H1 (cell line): ENCODE data around the gene KIF13A. TPM values are rescaled to one million over a fixed set of nuclear protein-coding genes. Genes with fewer than 3 reads are reported as not detected.

ENCODE experiments used
- CTCF ChIA-PET: fragments of 300-600 bp; sonication (Branson Sonifier 250); formaldehyde crosslinking; loops from one replicate; lab custom pipeline; 2021; ENCODE audit not compliant: partially characterized antibody; lab: Charles Lee
- POLR2A ChIA-PET: fragments of 300-600 bp; sonication (Branson Sonifier 250); formaldehyde crosslinking; loops from one replicate; lab custom pipeline; 2021; ENCODE audit warnings: inconsistent platforms; ENCODE audit not compliant: partially characterized antibody; lab: Charles Lee
- DNase-seq, 2 experiments: peaks; one replicate each; pipeline versions ENCODE4 v3.0.0 to v3.0.0-alpha.2; 2010 to 2022; ENCODE audit warnings: low spot score in 2 of 2, low read depth in 1 of 2, mixed read lengths in 1 of 2
- FAIRE-seq: peaks from 2 replicates; lab custom pipeline; 2011; peaks lifted over from hg19 to GRCh38; lab: Jason Lieb, UNC
- H2AFZ ChIP-seq: 2 replicates; pipeline ENCODE4 v1.8.1; 2012; ENCODE audit warnings: low read length, inconsistent platforms
- H2AK5ac ChIP-seq: 2 replicates; pipeline ENCODE4 v1.6.1; 2013; ENCODE audit warnings: low read depth, low read length
- H2BK120ac ChIP-seq: replicated peaks from 2 replicates; pipeline ENCODE3; 2013; ENCODE audit warnings: low read depth, low read length, inconsistent platforms
- H2BK12ac ChIP-seq: 2 replicates; pipeline ENCODE4 v1.6.1; 2013; ENCODE audit warnings: low read depth, low read length
- H2BK15ac ChIP-seq: 2 replicates; pipeline ENCODE4 v1.6.1; 2013; ENCODE audit warnings: low read length
- H2BK20ac ChIP-seq: 2 replicates; pipeline ENCODE4 v1.6.1; 2013; ENCODE audit warnings: low read length
- H2BK5ac ChIP-seq: 2 replicates; pipeline ENCODE4 v1.6.1; 2013; ENCODE audit warnings: low read depth, low read length
- H3K14ac ChIP-seq: 2 replicates; pipeline ENCODE4 v1.6.1; 2013; ENCODE audit warnings: inconsistent platforms; ENCODE audit not compliant: insufficient read length
- H3K18ac ChIP-seq: 2 replicates; pipeline ENCODE4 v1.6.1; 2013; ENCODE audit warnings: low read length; ENCODE audit errors: extremely low read depth
- H3K23ac ChIP-seq: 2 replicates; pipeline ENCODE4 v1.6.1; 2013; ENCODE audit warnings: inconsistent platforms; ENCODE audit not compliant: insufficient read length
- H3K23me2 ChIP-seq: 2 replicates; pipeline ENCODE4 v1.6.1; 2013; ENCODE audit warnings: low read depth, low read length
- H3K27ac ChIP-seq: 2 replicates; pipeline ENCODE4 v1.6.1; 2011; ENCODE audit warnings: low read depth, low read length, inconsistent platforms
- H3K27me3 ChIP-seq, 4 experiments: replicated peaks in 1 of 4; 1 replicate in 1 of 4; 2 replicates in 3 of 4; pipeline versions ENCODE4 v1.6.1 to v1.8.1; 2011 to 2013; ENCODE audit warnings: low read length in 3 of 4, mild to moderate bottlenecking in 3 of 4, inconsistent platforms in 2 of 4, mixed read lengths in 2 of 4, moderate library complexity in 1 of 4; ENCODE audit not compliant: control insufficient read depth in 3 of 4, insufficient read depth in 3 of 4; ENCODE audit errors: extremely low read depth in 1 of 4
- H3K36me3 ChIP-seq, 4 experiments: 2 replicates each; pipeline versions ENCODE4 v1.6.1 to v1.8.1; 2011 to 2013; ENCODE audit warnings: mild to moderate bottlenecking in 4 of 4, low read length in 3 of 4, moderate library complexity in 2 of 4, control low read depth in 1 of 4, inconsistent platforms in 1 of 4; ENCODE audit not compliant: insufficient read depth in 4 of 4, control insufficient read depth in 2 of 4
- H3K4ac ChIP-seq: replicated peaks from 2 replicates; pipeline ENCODE3; 2013; ENCODE audit warnings: low read length, low read depth, mixed read lengths, inconsistent platforms; ENCODE audit not compliant: insufficient read length
- H3K4me1 ChIP-seq, 4 experiments: replicated peaks in 1 of 4; 1 replicate in 1 of 4; 2 replicates in 3 of 4; pipeline versions ENCODE4 v1.6.1 to v1.8.1; 2011 to 2013; ENCODE audit warnings: low read length in 3 of 4, inconsistent platforms in 2 of 4, mixed read lengths in 1 of 4; ENCODE audit not compliant: insufficient read depth in 4 of 4, control insufficient read depth in 3 of 4
- H3K4me2 ChIP-seq, 2 experiments: 2 replicates each; pipeline versions ENCODE4 v1.6.1 to v1.8.1; 2011 to 2013; ENCODE audit warnings: low read depth in 2 of 2, low read length in 2 of 2, control low read depth in 1 of 2, inconsistent platforms in 1 of 2, mild to moderate bottlenecking in 1 of 2; ENCODE audit not compliant: insufficient read depth in 1 of 2
- H3K4me3 ChIP-seq, 4 experiments: fragments of 200-600, 300-600 bp in 1 of 4; sonication (generic), shearing (Covaris generic), sonication (Bioruptor Twin) in 1 of 4; 2 replicates each; pipeline versions ENCODE4 v1.5.1 to v1.8.1; 2011 to 2016; ENCODE audit warnings: low read length in 4 of 4, low read depth in 3 of 4, control low read depth in 2 of 4, inconsistent platforms in 2 of 4, mild to moderate bottlenecking in 2 of 4, mixed read lengths in 1 of 4, moderate library complexity in 1 of 4; ENCODE audit not compliant: insufficient read depth in 2 of 4; ENCODE audit errors: extremely low read depth in 1 of 4
- H3K56ac ChIP-seq: replicated peaks from 2 replicates; pipeline ENCODE3; 2013; ENCODE audit warnings: low read depth, mild to moderate bottlenecking, mixed read lengths, low read length, inconsistent platforms; ENCODE audit not compliant: insufficient read length
- H3K79me1 ChIP-seq: 2 replicates; pipeline ENCODE4 v1.6.1; 2013; ENCODE audit warnings: low read depth, low read length, control low read depth
- H3K79me2 ChIP-seq, 2 experiments: 2 replicates each; pipeline versions ENCODE4 v1.6.1 to v1.8.1; 2012 to 2013; ENCODE audit warnings: low read length in 2 of 2, mild to moderate bottlenecking in 2 of 2, inconsistent platforms in 1 of 2; ENCODE audit not compliant: insufficient read depth in 2 of 2, control insufficient read depth in 1 of 2
- H3K9ac ChIP-seq, 4 experiments: replicated peaks in 1 of 4; 1 replicate in 1 of 4; 2 replicates in 3 of 4; pipeline versions ENCODE4 v1.6.1 to v1.8.1; 2011 to 2013; ENCODE audit warnings: low read depth in 3 of 4, low read length in 3 of 4, control low read depth in 2 of 4, mild to moderate bottlenecking in 2 of 4, moderate library complexity in 2 of 4, inconsistent platforms in 1 of 4; ENCODE audit errors: extremely low read depth in 1 of 4
- H3K9me3 ChIP-seq, 2 experiments: 2 replicates each; pipeline versions ENCODE4 v1.6.1 to v1.8.1; 2012 to 2013; ENCODE audit warnings: mild to moderate bottlenecking in 2 of 2, moderate library complexity in 2 of 2, control low read depth in 1 of 2, inconsistent platforms in 1 of 2, low read depth in 1 of 2, low read length in 1 of 2, mixed read lengths in 1 of 2; ENCODE audit not compliant: insufficient read depth in 2 of 2
- H4K20me1 ChIP-seq, 2 experiments: replicated peaks in 1 of 2; 2 replicates each; pipeline versions ENCODE3 to v1.8.1; 2011 to 2013; ENCODE audit warnings: inconsistent platforms in 2 of 2, low read length in 2 of 2, mild to moderate bottlenecking in 1 of 2; ENCODE audit not compliant: insufficient read depth in 2 of 2, control insufficient read depth in 1 of 2
- H4K5ac ChIP-seq: 2 replicates; pipeline ENCODE4 v1.6.1; 2013; ENCODE audit warnings: low read length, low read depth, mixed read lengths, inconsistent platforms; ENCODE audit not compliant: insufficient read length
- H4K8ac ChIP-seq: 2 replicates; pipeline ENCODE4 v1.8.0; 2013; ENCODE audit warnings: mild to moderate bottlenecking, moderate library complexity, low read length, inconsistent platforms; ENCODE audit not compliant: insufficient read depth; ENCODE audit errors: extremely low read depth
- H4K91ac ChIP-seq: replicated peaks from 2 replicates; pipeline ENCODE3; 2013; ENCODE audit warnings: low read length, mixed read lengths, inconsistent platforms; ENCODE audit not compliant: insufficient read length
- GTF2F1 ChIP-seq: IDR thresholded peaks from 2 replicates; pipeline ENCODE4 v1.6.1; 2012; ENCODE audit warnings: low read depth, low read length, improper control_type of control experiment, borderline replicate concordance
- JUN ChIP-seq: IDR thresholded peaks from 2 replicates; pipeline ENCODE4 v1.6.1; 2011; ENCODE audit warnings: low read depth, mild to moderate bottlenecking, improper control_type of control experiment, low read length
- KDM4A ChIP-seq: IDR thresholded peaks from one replicate; pipeline ENCODE4 v1.7.1; 2012; ENCODE audit warnings: low read depth, mild to moderate bottlenecking, moderate library complexity, low read length, inconsistent platforms; ENCODE audit not compliant: severe bottlenecking
- KDM5A ChIP-seq: fragments of 200-600 bp; IDR thresholded peaks from 2 replicates; pipeline ENCODE4 v1.7.1; 2012; ENCODE audit warnings: mild to moderate bottlenecking, low read length, inconsistent platforms, mixed read lengths
- POLR2A ChIP-seq, 2 experiments: IDR thresholded peaks; 1 replicate in 1 of 2; 2 replicates in 1 of 2; pipeline ENCODE4 v1.6.1; 2011; ENCODE audit warnings: low read depth in 2 of 2, low read length in 2 of 2, mild to moderate bottlenecking in 2 of 2; ENCODE audit errors: control extremely low read depth in 1 of 2
- POU5F1 ChIP-seq: IDR thresholded peaks from 2 replicates; pipeline ENCODE4 v1.6.1; 2011; ENCODE audit warnings: low read depth, mild to moderate bottlenecking, low read length, moderate library complexity
- RBBP5 ChIP-seq: IDR thresholded peaks from 2 replicates; pipeline ENCODE4 v1.7.1; 2012; ENCODE audit warnings: low read depth, mild to moderate bottlenecking, inconsistent platforms, low read length, moderate library complexity, borderline replicate concordance
- RFX5 ChIP-seq: IDR thresholded peaks from 2 replicates; pipeline ENCODE4 v1.6.1; 2011; ENCODE audit warnings: low read depth, low read length, improper control_type of control experiment, borderline replicate concordance
- RNF2 ChIP-seq: fragments of 200-900, 300-1000 bp; sonication (generic); IDR thresholded peaks from 2 replicates; pipeline ENCODE4 v1.7.1; 2016; ENCODE audit warnings: borderline replicate concordance, low read depth, mild to moderate bottlenecking, antibody characterized with exemption, low read length; ENCODE audit not compliant: poor library complexity, severe bottlenecking; ENCODE audit errors: missing control alignments
- RXRA ChIP-seq: IDR thresholded peaks from 2 replicates; pipeline ENCODE4 v1.6.1; 2011; ENCODE audit warnings: low read depth, mild to moderate bottlenecking, low read length, moderate library complexity; ENCODE audit not compliant: insufficient read depth
- SIN3A ChIP-seq, 2 experiments: IDR thresholded peaks in 1 of 2; conservative IDR thresholded peaks in 1 of 2; 2 replicates each; pipeline ENCODE4 v1.6.1; 2011 to 2012; ENCODE audit warnings: low read length in 2 of 2, improper control_type of control experiment in 1 of 2, low read depth in 1 of 2, mild to moderate bottlenecking in 1 of 2
- SIRT6 ChIP-seq: IDR thresholded peaks from one replicate; pipeline ENCODE4 v1.7.1; 2012; ENCODE audit warnings: low read length, inconsistent platforms
- SP4 ChIP-seq: IDR thresholded peaks from 2 replicates; pipeline ENCODE4 v1.6.1; 2012; ENCODE audit warnings: low read length, inconsistent platforms
- WGBS, 2 experiments: shearing (Covaris generic) in 1 of 2; methylation state at CpG; one replicate each; pipeline versions ENCODE4 v1.1.6 to v1.1.7; 2013 to 2015; ENCODE audit warnings: low lambda C conversion rate in 2 of 2, mixed read lengths in 2 of 2, inconsistent platforms in 1 of 2, low coverage in 1 of 2, missing lambda C conversion rate in 1 of 2; ENCODE audit not compliant: insufficient replicate concordance in 2 of 2, insufficient coverage in 1 of 2, insufficient read length in 1 of 2; ENCODE audit errors: extremely low coverage in 1 of 2, missing lambda C conversion rate in 1 of 2; 5-methylcytosine and 5-hydroxymethylcytosine counted together
- polyA plus RNA-seq, 7 experiments: library from polyadenylated mRNA; depleted of rRNA in 3 of 7; stranded (reverse) in 5 of 7; unstranded in 2 of 7; fragments of >200 nt in 5 of 7; fragments of 200-250 nt in 2 of 7; gene quantifications; 1 replicate in 5 of 7; 2 replicates in 1 of 7; 4 replicates in 1 of 7; pipeline versions ENCODE4 v1.2.1 to v1.2.3, GENCODE V29; 2011 to 2013; ENCODE audit warnings: missing spikeins in 2 of 7, mixed read lengths in 2 of 7
- total RNA-seq: library from RNA; stranded (reverse); fragmentation: NEBNext Ultra II Directional; extraction: Animal tissue kit (Norgen Biotek cat#: 25700); gene quantifications from 2 replicates; pipeline ENCODE4 v1.2.1, GENCODE V29; 2021
- TF ChIP-seq, protein P1 (sequence below): IDR thresholded peaks from 2 replicates; pipeline ENCODE4 v1.6.1; 2011; ENCODE audit warnings: low read depth, mild to moderate bottlenecking, low read length; ENCODE audit not compliant: insufficient read depth

Gene KIF13A
- total and polyA plus RNA-seq, 2 of the 8 experiments (the other 6 are each of a cell fraction or from before 2014, with no cell fraction given), result 14.7 to 40.8 TPM

DNA sequence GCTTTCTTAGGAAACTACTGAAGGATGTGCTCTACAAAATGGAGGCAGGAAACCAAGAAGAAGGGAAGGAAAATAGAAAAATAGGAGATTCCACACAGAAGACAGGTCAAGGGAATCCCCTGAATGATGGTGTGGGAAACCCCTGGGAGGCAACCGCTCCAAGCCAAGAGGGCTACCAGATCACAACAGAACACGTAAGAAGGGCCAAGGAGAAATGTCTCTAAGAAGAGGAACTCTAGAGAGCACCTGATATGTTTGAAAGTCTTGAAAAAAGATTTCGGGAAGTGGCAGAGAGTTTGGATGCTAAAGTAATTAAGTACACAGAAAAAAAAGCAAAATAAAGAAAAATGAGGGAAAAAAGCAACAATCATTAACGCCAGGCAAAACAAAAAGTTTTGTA lies 7.1 kb downstream of the KIF13A start:
- no peak overlapping the region for H3K18ac ChIP-seq
- no peak overlapping the region for H4K8ac ChIP-seq
- H3K4me1 ChIP-seq, result peaks cover 3 to 8% (median 6%) of the 10 kb centered on the region in 4 experiments; a peak in 6 of 7 replicates
- H2BK5ac ChIP-seq, result no peak overlapping the region
- peaks cover 0 to 7% (median 2%) of the 10 kb centered on the region in 4 experiments; a peak in 3 of 8 replicates for H3K36me3 ChIP-seq
- no peak overlapping the region for H3K56ac ChIP-seq
- no peak overlapping the region for H2BK15ac ChIP-seq
- H3K27me3 ChIP-seq, result no peaks in the 10 kb centered on the region
- H3K9me3 ChIP-seq, result no peaks in the 10 kb centered on the region
- 0 out of 2 replicates have a peak, but pooled peaks cover 3% of the 10 kb centered on the region for H3K79me1 ChIP-seq
- no peak overlapping the region for H2AFZ ChIP-seq
- H3K27ac ChIP-seq, result no peak overlapping the region
- peaks cover 4% of the 10 kb centered on the region in 2 experiments for H4K20me1 ChIP-seq
- POLR2A ChIA-PET, result no interaction called here
- no peak overlapping the region for H3K9ac ChIP-seq
- H3K23me2 ChIP-seq, result no peaks in the 10 kb centered on the region
- H2BK120ac ChIP-seq, result no peak overlapping the region
- no peak overlapping the region for H3K4me3 ChIP-seq
- no peak for FAIRE-seq
- WGBS, 2 experiments, result 84% methylated on average over 4 of the region's 4 CpGs; no CpG with 5 or more reads in 1 of the 2 experiments
- H4K91ac ChIP-seq, result no peak overlapping the region
- DNase-seq, result no peak
- H2BK20ac ChIP-seq, result no peak overlapping the region
- no peak overlapping the region for H3K4me2 ChIP-seq
- H4K5ac ChIP-seq, result no peak overlapping the region
- no peak overlapping the region for H2BK12ac ChIP-seq
- H2AK5ac ChIP-seq, result no peak overlapping the region
- H3K23ac ChIP-seq, result no peak overlapping the region
- H3K14ac ChIP-seq, result no peak overlapping the region
- H3K4ac ChIP-seq, result no peak overlapping the region
- CTCF ChIA-PET, result no interaction called here
- H3K79me2 ChIP-seq, result peaks cover 0 to 81% of the 10 kb centered on the region in 2 experiments; a peak in 3 of 4 replicates
- TF ChIP-seq KDM4A, result no peak
- TF ChIP-seq SP4, result no peak
- TF ChIP-seq POLR2A (IDR thresholded peaks at IDR 0.05; ENCODE audit: control extremely low read depth in 1 of 2, low read depth in 2 of 2, low read length in 2 of 2), result no peak
- TF ChIP-seq RBBP5, result no peak
- TF ChIP-seq, protein P1, sequence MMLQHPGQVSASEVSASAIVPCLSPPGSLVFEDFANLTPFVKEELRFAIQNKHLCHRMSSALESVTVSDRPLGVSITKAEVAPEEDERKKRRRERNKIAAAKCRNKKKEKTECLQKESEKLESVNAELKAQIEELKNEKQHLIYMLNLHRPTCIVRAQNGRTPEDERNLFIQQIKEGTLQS, result no peak
- no peak for TF ChIP-seq JUN
- TF ChIP-seq POU5F1, result no peak
- TF ChIP-seq RFX5, result no peak
- TF ChIP-seq RXRA, result no peak
- TF ChIP-seq SIRT6, result no peak
- TF ChIP-seq SIN3A (conservative IDR thresholded peaks at IDR 0.05 in 1 of 2, IDR thresholded peaks at IDR 0.05 in 1 of 2; ENCODE audit: low read depth in 1 of 2, low read length in 2 of 2), result no peak
- no peak for TF ChIP-seq GTF2F1
- no peak for TF ChIP-seq KDM5A
- no peak for TF ChIP-seq RNF2
